HS-5 (cell line): ENCODE data around the gene ITGA11.

ENCODE experiments used
- DNase-seq: peaks from one replicate; pipeline ENCODE4 v3.0.0-alpha.2; 2012; ENCODE audit warnings: low read depth

The ITGA11 gene

DNA sequence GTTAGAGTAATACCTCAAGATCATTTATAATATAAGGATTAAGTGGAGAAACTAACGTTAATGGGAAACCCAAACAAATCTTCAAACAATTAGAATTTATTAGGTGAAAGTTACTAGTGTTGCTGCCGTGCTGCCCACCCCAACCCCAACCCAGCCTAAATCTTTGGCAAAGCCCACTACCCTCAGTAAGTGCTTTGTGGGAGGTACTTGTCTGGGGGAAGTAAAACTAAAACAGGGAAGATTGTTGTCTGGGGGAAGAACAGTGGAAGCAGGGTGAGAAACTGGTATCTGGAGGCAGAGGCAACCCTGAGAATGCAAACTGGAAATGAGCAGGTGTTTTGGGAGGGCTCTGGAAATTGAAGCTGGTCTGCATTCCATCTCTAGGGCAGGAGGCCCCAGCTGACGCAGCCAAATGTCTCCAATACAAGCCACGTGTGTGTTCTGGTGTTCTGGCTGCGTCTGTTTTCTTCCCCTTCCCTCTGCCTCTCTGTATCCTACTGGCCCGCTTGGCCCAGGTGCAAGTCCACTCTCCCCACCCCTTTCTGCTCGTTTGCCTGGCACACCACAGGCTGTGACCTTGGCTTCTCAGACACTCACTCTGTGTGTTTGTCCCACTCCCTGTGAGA lies 121.7 kb downstream of the ITGA11 start:
- no peak for DNase-seq

DNA sequence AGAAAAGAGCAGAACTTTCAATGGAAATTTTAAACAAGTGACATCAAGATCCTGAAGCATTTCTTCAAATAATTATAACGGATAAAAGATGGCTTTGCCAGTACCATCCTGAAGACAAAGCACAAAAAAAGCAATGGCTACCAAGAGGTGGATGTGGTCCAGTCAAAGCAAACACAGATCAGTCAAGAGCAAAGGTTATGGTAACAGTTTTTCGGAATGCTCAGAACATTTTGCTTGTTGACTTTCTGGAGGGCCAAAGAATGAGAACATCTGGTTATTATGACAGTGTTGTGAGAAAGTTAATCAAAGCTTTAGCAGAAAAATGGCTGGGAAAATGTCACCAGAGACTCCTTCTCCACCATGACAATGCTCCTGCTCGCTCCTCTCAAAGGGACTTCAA lies 122.9 kb downstream of the ITGA11 start:
- DNase-seq, result no peak

DNA sequence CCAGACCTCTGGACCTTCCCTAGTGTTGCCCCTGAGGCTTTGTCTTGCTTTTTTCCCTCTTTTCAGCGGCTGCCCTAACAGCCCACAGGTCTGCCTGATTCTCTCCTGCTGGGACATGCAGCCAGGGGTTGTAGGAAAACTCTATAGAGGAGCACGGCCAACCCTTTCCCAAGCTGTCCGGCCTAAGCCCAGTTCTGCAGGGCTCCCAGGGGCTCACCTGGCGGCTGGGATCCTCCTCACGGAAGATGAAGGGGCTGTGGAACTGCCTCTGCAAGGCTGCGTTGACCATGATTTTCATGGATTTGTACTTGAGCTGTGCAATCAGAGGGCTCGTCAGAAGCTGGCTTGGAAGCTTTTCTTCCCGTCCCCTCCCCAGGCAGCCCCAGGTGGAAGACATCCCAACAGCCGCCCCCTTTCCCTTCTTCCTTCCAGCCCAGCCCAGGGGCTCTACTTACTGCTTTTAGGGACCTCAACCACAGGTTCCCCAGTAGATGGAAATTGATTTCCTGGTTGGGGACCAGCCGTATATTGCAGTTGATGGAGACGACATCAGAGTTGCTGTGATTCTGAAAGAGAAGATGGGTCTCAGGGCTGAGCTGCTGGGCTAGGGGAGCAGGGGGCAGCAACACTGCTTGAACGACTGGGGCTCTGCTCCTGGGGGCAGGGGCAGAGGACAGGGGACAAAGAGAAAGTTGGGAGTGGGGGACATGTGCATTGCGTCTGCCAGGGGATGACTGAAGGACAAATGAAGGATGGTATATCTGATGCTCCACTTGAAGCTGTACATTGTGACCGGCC lies 124.6 kb downstream of the ITGA11 start:
- no peak for DNase-seq

DNA sequence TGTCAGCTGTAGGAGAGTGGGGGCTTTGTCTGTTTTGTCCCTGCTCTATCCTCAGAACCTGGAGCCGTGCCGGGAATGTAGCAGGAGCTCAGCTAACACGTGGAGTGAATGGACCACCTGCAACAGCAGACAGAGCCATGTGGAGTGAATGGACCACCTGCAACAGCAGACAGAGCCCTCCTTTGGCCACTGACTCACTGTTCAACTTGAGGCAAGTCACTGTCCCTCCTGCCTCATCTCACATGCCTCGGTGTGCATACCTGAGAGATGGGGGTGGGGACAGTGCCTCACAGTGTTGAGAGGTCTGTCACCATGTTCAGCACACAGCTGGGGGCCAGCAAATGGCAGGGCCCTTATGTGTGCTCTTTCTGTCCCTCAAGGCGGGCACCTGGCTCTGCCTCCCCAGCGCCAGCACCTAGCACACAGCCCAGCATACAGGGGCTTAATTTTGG lies 126.5 kb downstream of the ITGA11 start:
- no peak for DNase-seq

DNA sequence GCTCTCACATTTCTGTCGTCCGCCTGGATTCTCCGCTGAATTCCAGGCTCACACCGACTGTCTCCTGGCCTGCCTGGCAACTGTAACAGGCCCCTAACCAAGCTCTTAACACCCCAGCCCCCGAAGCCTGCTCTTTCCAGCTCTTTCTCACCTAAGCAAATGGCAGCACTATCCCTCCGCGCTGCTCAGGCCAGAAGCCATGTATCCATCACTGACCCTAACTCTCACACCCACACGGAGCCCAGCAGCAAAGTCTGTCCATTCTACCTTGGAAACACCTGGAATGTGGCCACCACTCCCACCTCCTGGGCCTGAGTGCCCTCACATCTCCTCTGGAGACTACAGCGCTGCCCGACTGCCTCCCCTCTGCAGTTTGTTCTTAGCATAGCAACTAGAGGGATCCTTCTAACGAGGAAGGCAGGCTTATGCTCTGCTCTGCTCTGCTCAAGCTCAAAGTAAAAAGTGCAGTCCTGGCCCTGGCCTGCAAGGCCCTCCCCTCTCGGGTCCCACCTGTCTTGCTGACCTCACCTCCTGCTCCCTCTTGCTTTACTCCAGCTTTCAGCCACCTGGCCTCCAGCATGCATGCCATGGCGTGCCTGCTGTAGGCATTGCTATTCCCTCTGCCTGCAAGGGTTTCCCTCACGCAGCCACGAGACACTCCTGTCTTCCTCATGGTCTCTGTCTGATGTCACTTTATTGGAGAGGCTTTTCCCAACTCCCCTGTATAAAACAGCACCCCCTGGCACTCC lies 127.2 kb downstream of the ITGA11 start:
- DNase-seq, result no peak

DNA sequence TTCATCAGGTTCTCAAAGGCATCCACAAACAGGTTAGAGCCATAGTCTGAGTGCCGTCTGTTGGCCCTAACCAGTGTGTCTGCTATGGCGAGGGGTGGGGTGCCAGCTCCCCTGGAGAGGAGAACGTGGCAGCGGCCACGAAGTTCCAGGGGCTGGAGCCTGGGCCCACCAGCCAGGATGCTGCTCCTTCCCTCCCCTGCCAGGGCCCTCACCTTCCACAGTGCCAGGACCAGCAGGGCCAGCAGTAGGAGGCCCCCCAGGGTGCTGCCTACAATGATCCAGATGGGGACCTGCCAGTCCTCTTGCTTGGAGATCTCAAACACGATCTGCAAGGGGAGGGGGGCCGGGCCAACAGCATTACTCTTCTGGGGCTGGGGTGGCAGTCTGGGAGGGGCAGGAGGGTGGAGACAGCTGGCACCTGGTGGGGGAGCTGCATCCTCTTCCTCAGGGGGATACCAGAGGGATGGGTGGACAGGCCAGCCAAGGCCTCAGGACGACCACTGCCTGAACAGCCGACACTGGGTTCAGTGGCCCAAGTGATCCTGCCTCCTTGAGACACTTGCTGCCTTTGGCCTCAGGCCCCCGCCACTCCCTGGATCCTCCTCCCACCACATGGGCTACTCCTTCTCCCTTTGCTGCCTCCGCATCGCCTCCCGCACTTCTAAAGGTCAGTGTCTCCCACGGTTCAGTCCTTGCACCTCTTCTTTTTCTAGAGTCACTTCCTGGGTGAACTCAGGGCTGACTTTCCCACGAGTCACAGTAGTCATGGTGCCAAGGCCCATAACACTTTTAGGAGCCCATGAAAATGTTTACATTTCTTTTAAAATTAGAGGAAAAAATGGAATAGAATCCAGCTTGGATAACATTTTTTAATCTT lies 128.2 kb downstream of the ITGA11 start:
- no peak for DNase-seq

DNA sequence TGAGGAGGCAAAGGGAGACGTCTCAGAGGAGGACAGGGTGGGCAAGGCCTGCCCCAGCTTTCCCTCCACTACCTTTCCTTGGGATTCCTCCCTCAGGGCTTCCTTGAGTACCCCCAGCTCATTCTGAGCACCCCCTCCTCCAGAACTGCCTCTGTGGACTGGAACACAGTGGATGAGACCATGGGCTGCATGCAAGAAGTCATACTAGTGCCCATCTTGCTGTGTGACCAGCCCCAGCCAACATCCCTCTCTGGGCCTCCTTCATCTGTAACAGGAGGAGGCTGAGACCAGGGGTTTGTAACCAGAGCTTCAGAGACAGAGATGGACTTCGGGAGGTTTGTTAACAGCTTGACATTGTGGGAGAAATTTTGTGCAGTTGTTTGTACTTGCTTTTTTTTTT lies 128.8 kb downstream of the ITGA11 start:
- no peak for DNase-seq

DNA sequence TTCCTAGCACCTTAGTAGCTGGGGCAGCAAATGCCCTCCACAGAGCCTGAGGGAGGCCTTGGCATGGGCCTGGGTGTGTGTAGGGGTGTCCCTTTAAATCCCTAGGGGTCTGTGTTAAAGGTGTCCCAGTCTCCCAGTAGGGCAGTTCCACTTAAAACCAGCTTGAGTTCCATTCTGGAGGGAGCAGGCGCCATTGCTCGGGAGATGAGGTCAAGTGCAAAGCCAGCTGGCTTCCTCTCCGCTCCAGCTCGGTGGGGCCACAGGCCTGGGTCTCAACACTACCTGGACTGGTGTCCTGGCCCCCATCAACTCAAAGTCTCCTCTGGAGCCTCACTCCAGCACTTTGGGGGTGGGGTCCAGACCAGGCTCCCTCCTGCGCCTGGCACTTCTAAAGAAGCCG lies 129.2 kb downstream of the ITGA11 start:
- DNase-seq, result no peak

DNA sequence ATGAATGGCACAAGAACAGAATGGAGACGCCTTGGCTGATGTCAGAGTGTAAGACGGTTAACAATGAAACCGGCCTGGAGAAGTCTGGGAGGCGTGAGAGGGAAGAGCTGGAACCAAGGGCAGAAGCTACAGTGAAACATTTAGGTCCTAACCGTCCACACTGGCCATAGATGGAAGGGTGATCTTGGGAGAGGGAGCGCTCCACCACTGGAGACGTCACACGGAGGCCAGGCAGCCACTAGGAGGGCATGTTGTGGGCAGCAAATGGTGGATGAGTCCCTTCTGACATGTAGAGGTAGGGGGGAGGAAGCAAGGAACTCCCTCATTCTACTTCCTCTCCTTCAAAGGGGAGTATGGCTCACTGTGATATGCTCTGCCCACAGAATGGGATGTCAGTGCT lies 130.7 kb downstream of the ITGA11 start:
- DNase-seq, result no peak

DNA sequence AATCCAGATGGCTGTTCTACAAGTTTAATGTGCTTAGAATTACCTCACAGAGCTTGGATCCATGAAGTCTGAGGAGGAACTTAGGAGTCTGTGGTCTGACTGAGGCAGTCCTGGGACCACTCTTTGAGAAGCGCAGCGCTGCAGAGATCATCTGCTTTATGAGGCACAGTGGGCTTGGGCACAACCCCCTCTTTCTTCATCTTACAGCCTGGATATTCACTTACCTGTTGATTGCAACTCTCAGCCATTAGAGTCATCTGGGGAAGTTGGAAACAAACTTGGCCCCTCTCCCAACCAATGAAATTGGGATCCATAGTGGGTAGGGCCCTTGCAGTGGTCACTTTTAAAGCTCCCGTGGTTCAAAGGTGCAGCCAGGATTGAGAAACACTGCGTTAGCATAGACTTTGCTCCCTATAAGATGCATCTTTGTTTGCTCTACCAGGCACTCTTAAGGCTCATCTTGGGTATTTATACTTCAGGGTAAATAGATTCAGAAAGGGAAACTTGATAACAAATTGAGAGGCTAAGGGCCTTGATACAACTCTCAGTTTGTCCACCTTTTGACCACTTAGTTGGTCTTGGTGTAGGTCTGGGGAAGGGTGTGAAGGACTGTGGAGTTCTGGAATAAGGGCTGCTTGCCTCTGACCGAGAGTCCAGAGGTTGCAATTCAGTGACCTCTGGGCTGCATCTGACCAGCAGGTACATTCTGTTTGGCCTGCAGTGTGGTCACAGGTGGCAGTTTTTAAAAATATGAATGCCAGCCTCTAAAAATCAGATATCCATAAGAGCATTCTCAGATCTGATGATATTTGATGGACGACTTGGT lies 131.6 kb downstream of the ITGA11 start:
- no peak for DNase-seq

DNA sequence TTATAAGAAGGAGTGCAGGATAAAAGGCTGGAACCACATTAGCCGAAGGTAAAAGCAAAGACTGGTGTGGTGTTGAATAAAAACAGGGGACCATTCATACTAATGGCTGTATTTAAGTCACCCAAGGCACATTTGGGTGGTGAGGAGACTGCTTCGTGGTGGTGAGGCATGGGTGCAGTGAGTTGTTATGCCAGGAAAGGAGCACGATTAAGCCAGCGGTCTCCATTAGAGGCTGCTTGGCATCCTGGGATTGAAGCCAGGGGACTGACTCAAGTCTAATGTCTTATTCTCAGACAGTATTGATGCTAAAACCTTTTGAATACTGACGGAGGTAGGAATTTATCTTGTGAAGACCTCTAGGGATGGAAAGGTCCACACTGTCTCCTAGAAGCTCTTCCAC lies 132.5 kb downstream of the ITGA11 start:
- no peak for DNase-seq

DNA sequence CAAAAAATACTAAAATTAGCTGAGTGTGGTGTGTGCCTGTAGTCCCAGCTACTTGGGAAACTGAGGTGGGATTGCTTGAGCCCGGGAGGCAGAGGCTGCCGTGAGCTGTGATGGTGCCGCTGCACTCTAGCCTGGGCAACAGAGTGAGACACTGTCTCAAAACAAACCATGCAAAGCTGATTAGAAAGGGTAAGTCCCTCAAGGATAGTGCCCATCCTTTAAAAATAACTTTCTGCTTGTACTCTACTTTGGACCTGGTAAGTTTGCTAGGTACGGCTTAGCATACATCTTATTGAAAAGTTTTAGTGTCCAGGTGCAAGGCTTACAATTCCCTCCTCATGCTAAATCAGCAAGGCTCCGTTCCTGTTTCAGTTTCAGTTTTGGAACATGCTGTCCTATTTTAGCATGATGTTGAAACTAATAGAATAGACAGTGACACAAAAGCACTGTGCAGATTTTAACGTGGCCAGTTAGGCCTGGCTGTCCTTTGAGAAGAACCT lies 133.0 kb downstream of the ITGA11 start:
- no peak for DNase-seq

DNA sequence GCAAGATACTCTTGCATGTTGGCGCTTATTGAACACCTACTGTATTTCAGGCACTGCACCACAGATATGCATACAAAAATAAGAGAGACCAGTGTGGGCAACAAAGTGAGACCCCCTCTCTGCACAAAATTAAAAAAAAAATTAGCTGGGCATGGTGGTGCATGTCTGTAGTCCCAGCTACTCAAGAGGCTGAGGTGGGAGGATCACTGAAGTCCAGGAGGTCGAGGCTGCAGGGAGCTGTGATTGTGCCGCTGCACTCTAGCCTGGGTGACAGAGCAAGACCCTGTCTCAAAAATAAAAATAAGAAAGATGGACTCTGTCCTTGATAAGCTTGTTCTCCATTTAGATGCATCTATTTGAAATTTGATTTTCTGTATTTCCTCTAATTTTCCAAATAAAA lies 133.6 kb downstream of the ITGA11 start:
- no peak for DNase-seq

DNA sequence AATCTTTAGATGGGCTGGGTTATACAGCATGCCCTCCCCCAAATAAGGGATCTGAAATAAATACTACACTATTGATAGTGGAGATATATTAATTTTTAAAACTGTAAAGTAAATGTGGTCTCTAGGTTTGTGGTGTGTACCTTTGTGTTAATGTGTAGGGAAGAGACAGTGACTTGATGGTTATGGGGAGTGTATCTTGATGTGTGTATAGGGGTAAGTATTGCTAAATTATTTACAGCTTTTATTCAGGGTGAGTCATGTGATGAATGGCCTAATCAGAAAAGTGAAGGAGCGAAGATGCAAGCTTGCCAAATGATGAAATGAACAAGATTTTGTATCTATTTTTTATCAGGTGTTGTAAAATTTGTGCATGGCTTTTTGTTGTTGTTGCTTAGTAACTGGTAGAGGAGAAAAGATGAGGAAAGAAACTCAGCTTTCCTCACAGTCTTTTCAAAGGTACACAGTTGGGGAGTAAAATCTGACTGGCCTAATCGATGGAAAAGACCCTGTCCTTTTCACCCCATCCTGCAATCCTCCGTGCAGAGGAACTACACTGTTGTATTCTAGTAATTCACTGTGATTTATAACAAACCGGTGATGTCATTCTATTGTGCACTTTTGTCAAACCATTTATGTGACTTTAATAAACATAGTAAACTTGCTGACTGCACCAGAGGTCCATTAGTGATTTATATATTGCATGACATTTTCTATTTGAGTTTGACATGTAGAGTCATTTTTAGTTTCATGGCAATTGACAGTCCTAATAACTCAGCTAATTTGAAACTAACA lies 136.8 kb downstream of the ITGA11 start:
- DNase-seq, result no peak

DNA sequence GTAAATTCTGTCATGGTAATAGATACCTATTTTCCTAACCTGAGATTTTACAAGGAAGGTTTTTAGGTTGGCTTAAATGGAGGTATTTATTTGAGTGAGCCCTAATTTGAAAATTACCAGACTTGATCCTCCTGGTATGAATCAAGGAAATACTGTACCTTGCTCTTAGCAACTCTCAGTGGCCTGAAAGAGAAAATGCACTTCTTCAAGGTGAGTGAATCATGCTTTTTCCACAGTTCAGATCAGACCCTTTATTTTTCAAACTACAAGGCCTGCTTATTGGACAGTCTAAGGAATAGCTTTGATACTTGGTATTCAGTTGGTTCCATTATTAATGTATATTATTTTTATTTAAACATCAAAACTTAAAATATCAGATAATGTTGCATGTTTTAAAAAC lies 139.0 kb downstream of the ITGA11 start:
- no peak for DNase-seq

DNA sequence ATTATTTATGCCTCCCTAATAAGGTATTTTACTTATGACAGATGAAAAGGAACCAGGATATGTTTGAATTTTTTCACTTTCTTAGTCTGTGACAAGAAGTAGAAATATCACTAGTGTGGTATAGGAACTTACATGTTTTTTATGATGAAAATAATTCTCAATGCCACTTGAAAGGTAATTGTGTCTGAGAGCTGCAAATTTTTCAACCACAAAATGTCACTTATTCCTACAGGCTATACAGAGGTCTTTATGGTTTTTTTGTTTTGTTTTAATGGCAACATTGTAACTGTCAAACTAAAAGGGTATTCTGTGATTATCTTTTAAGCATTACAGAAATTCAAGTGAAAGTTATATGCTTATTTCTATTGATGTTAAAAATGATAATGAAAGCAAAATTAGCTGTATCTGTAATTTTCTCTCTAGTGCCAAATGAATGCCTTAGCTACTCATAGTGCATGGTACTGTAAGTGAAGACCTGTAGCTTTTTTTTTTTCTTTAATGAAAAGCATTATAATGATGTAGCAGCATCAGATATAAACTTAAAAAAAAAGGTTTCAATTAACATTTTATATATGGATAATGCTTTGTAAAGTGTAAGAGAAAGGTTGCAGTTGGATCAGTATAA lies 139.7 kb downstream of the ITGA11 start:
- no peak for DNase-seq

DNA sequence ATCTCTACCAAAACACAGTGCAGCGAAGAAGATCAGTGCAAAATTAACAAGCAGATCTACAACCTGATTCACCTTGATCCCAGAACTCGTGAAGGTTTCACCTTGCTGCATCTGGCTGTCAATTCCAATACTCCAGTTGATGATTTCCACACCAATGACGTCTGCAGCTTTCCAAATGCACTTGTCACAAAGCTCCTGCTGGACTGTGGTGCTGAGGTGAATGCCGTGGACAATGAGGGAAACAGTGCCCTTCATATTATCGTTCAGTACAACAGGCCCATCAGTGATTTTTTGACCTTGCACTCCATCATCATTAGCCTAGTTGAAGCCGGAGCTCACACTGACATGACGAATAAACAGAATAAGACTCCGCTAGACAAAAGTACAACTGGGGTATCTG lies 141.2 kb downstream of the ITGA11 start:
- no peak for DNase-seq

DNA sequence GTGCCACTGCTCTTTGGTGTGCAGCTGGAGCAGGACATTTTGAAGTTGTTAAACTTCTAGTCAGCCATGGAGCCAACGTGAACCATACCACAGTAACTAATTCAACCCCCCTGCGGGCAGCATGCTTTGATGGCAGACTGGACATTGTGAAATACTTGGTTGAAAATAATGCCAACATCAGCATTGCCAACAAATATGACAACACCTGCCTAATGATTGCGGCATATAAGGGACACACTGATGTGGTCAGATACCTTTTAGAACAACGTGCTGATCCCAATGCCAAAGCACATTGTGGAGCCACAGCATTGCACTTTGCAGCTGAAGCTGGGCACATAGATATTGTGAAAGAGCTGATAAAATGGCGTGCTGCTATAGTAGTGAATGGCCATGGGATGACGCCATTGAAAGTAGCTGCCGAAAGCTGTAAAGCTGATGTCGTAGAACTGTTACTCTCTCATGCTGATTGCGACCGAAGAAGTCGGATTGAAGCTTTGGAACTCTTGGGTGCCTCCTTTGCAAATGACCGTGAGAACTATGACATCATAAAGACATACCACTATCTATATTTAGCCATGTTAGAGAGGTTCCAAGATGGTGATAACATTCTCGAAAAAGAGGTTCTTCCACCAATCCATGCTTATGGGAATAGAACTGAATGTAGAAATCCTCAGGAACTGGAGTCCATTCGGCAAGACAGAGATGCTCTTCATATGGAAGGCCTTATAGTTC lies 142.2 kb downstream of the ITGA11 start:
- DNase-seq, result no peak

DNA sequence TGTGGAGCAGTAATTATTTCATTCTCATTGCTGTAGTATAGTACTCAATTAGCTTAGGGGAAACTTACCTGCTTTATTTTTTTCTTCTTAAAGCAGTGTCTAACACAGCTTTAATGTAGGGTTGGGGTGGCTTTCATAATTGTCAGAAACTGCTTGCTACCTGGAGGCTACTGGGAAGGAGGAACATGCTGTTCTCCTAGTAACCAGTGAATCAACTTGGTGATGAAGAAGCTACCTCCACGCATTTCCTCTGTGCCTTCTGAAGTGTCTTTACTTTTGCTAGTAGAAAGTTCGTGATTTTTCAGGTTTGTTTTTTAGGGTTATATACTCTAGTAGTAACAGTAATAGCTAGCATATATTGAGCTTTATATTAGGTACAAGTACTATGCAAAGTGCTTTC lies 142.9 kb downstream of the ITGA11 start:
- DNase-seq, result no peak
